ENCODE measurements around the gene SELENOO. TPM values are rescaled to one million over a fixed set of nuclear protein-coding genes. Genes with fewer than 3 reads are reported as not detected.

SELENOO gene
- total and polyA plus RNA-seq, 9 donors: 0.40 to 31.1 (median 23.0) TPM

DNA sequence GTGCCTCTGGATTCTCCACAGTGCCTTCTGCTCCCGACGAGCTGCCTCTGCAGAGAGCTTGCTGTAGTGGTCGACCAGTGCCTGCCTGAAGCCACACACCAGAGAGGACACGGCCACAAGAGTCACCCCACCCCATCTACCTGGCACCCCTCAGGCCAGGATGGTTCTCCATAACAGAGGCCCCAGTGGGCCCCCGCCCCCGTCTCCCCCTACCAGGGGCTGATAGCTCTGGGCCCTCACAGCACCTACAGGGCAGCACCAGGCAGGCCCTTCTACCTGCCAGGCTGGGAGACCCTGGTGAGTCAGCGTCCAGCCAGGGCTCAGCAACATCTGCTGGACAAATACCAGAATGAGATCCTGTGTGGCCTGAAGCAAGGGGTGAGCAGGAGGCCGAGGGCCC is 21.7 kb downstream of the SELENOO start:
- H3K27ac ChIP-seq: no peak overlapping the region
- no peaks in the 10 kb centered on the region for H3K9me3 ChIP-seq
- intact Hi-C loops (cut with DNase I): no loop called here
- no peak for DNase-seq
- 77 to 89% (median 80%) methylated on average over 7 to 8 of the region's 8 CpGs for WGBS, 3 donors
- peaks cover 4% of the 10 kb centered on the region for H3K4me1 ChIP-seq (ENCODE audit: insufficient read depth)
- H3K27me3 ChIP-seq: no peaks in the 10 kb centered on the region
- no peak for TF ChIP-seq EP300 (IDR thresholded peaks at IDR 0.05)
- TF ChIP-seq, protein P1, sequence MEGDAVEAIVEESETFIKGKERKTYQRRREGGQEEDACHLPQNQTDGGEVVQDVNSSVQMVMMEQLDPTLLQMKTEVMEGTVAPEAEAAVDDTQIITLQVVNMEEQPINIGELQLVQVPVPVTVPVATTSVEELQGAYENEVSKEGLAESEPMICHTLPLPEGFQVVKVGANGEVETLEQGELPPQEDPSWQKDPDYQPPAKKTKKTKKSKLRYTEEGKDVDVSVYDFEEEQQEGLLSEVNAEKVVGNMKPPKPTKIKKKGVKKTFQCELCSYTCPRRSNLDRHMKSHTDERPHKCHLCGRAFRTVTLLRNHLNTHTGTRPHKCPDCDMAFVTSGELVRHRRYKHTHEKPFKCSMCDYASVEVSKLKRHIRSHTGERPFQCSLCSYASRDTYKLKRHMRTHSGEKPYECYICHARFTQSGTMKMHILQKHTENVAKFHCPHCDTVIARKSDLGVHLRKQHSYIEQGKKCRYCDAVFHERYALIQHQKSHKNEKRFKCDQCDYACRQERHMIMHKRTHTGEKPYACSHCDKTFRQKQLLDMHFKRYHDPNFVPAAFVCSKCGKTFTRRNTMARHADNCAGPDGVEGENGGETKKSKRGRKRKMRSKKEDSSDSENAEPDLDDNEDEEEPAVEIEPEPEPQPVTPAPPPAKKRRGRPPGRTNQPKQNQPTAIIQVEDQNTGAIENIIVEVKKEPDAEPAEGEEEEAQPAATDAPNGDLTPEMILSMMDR (IDR thresholded peaks at IDR 0.05): no peak
- no peak for TF ChIP-seq POLR2A (IDR thresholded peaks at IDR 0.05)
- no peaks in the 10 kb centered on the region for H3K36me3 ChIP-seq
- no peak overlapping the region for H3K4me3 ChIP-seq

DNA sequence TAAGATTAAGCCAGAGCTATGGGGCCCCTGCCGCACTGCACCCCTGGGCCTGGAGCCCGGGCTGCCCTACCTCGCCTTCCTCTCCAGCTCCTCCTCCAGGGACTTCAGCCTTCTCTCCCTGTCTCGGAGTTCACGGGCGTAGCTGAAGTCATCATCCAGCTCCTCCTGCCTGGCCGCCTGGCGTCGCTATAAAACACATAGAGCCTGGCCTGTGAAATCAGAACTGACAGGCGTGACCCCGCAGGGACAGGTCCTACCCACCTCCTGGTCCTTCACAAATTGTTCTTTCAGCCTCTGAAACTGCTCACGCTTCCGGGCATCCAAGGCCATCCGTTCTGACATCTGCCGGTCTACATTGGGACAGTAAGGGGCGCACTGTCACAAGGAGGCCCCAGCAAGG is 23.3 kb downstream of the SELENOO start:
- Histone ChIP-seq H3K9me3 (no peaks in the 10 kb centered on the region), H3K4me3 (no peak overlapping the region), H3K36me3 (no peaks in the 10 kb centered on the region), H3K27ac (no peak overlapping the region), H3K4me1 (ENCODE audit: insufficient read depth) (peaks cover 4% of the 10 kb centered on the region), H3K27me3 (no peaks in the 10 kb centered on the region)
- intact Hi-C loops (cut with DNase I): no loop called here
- 88 to 93% (median 89%) methylated on average over 16 of the region's 16 CpGs for WGBS, 3 donors
- no peak for TF ChIP-seq EP300 (IDR thresholded peaks at IDR 0.05)
- TF ChIP-seq, protein P1 (IDR thresholded peaks at IDR 0.05): no peak
- TF ChIP-seq POLR2A (IDR thresholded peaks at IDR 0.05): no peak
- DNase-seq: no peak

DNA sequence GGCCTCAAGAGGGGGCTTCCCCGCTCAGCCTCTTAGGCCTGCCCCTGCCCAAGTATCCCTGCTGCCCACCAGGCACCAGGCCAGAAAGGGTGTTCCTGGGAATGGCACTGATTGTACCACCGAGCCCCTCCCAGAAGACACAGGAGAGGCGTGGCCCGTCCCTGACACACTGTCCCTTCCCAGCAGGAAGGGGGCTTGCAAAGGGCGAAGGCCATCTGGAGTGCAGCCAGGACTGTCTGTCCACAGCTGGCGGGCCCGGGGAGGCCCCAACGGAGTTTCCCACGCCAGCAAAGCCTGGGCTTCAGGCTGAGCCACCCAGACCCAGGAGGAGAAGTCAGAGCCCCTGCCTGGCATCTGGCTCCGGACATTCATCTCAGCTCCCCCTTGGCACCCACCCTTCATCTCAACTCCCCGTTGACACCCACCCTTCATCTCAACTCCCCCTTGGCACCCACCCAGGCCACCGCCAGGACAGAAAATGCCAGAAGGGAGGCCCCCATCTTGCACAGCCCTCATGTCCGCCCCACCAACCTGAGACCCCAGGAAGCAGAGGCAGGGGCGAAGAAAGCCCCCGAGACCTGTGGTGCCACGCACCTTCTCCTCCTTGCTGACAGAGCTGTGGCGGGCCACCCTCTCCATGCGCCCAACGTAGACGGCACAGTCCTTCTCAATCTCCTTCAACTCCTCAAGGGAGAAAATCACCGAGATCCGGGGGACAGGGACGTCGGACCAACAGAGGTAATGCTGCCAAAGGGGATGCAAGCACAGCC is 24.6 kb downstream of the SELENOO start:
- Histone ChIP-seq H3K4me3 (no peak overlapping the region), H3K4me1 (ENCODE audit: insufficient read depth) (no peaks in the 10 kb centered on the region), H3K27ac (no peak overlapping the region), H3K27me3 (no peaks in the 10 kb centered on the region), H3K9me3 (no peaks in the 10 kb centered on the region), H3K36me3 (no peaks in the 10 kb centered on the region)
- WGBS, 3 donors: 75 to 88% (median 76%) methylated on average over 22 to 24 of the region's 24 CpGs
- intact Hi-C loops (cut with DNase I): no loop called here
- DNase-seq: no peak
- TF ChIP-seq, protein P1 (IDR thresholded peaks at IDR 0.05): no peak
- TF ChIP-seq EP300 (IDR thresholded peaks at IDR 0.05): no peak
- no peak for TF ChIP-seq POLR2A (IDR thresholded peaks at IDR 0.05)

DNA sequence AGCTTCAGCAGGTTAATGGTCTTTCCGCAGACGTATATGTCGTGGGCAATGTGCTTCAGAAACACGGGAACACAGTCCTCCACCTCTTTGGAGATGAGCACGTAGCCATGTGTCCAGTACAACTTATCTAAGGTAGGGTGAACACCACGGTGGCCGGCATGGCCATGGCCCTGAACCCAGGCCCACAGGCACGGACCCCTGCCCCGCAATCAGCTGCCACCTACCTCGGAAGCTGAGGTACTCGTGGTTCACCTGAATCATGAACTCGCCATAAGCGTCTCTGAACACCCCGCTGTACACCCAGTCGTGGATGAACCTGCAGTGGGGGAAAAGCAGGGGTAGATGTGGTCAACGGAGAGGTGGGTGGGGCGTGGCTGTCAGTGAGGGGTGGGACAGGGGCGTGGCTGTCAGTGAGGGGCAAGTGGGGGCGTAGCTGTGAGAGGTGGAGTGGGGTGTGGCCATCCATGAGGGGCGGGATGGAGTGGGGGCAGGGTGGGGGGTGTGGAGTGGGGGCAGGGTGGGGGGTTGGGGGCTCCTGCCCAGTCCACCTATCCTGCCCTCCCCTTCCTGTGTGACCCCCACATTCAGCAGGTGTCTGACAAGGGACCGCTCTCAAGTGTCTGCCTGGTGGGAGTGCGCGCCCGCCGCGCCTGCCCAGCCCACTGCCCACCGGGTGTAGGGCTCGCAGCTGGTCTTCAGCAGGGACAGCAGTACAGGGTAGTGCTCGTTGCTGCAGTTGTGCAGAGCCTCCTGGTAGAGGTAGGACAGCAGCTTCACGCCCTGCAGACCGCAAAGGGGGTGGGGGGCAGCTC is 25.5 kb downstream of the SELENOO start:
- intact Hi-C loops (cut with DNase I): no loop called here
- Histone ChIP-seq H3K4me1 (ENCODE audit: insufficient read depth) (no peaks in the 10 kb centered on the region), H3K4me3 (no peak overlapping the region), H3K27ac (no peak overlapping the region), H3K27me3 (no peaks in the 10 kb centered on the region), H3K36me3 (no peaks in the 10 kb centered on the region), H3K9me3 (no peaks in the 10 kb centered on the region)
- TF ChIP-seq, protein P1 (IDR thresholded peaks at IDR 0.05): no peak
- TF ChIP-seq EP300 (IDR thresholded peaks at IDR 0.05): no peak
- no peak for TF ChIP-seq POLR2A (IDR thresholded peaks at IDR 0.05)
- no peak for DNase-seq
- 87 to 90% (median 88%) methylated on average over 31 of the region's 31 CpGs for WGBS, 3 donors

Measured in ovary (tissue), 9 donors.